Upper lobe of left lung (tissue), 6 donors: ENCODE results near the gene IRAK1. TPM values are rescaled to one million over a fixed set of nuclear protein-coding genes. Genes with fewer than 3 reads are reported as not detected.

Experiments used
- ATAC-seq, 2 donors: fragments of 200-7000 bp; cut with Tn5 transposase; one replicate each; pipeline ENCODE4 v1.9.1; 2022; ENCODE audit warnings: mild to moderate bottlenecking in 2 of 2, moderate library complexity in 2 of 2; ENCODE audit not compliant: low FRiP score in 2 of 2
- DNase-seq, 2 donors: peaks; one replicate each; pipeline ENCODE4 v3.0.0-alpha.2; 2019 to 2020
- H3K27ac ChIP-seq, 4 donors: fragments of 200-600 bp; sonication (generic); one replicate each; pipeline ENCODE4 v1.5.1; 2016 to 2019
- H3K27me3 ChIP-seq, 4 donors: fragments of 200-600 bp; sonication (generic); one replicate each; pipeline ENCODE4 v1.5.1; 2017 to 2019
- H3K36me3 ChIP-seq, 4 donors: fragments of 200-600 bp; sonication (generic); one replicate each; pipeline ENCODE4 v1.5.1; 2016 to 2019
- H3K4me1 ChIP-seq, 4 donors: fragments of 200-600 bp; sonication (generic); one replicate each; pipeline ENCODE4 v1.5.1; 2018 to 2019
- H3K4me3 ChIP-seq, 4 donors: fragments of 200-600 bp; sonication (generic); one replicate each; pipeline ENCODE4 v1.5.1; 2017 to 2019; ENCODE audit warnings: mild to moderate bottlenecking in 2 of 4, moderate library complexity in 1 of 4
- H3K9me3 ChIP-seq, 4 donors: fragments of 200-600 bp; sonication (generic); one replicate each; pipeline ENCODE4 v1.5.1; 2018 to 2019
- EP300 ChIP-seq, 4 donors: sonication (generic); formaldehyde crosslinking; IDR thresholded peaks; one replicate each; pipeline ENCODE4 v1.5.1; 2017; ENCODE audit warnings: antibody characterized with exemption in 4 of 4, control low read depth in 2 of 4
- POLR2A ChIP-seq, 4 donors: fragments of 450-650 bp; IDR thresholded peaks; one replicate each; pipeline ENCODE4 v1.5.1; 2016 to 2017; ENCODE audit warnings: antibody characterized with exemption in 4 of 4, mild to moderate bottlenecking in 2 of 4
- POLR2AphosphoS5 ChIP-seq, 2 donors: sonication (generic); formaldehyde crosslinking; IDR thresholded peaks; one replicate each; pipeline ENCODE4 v1.5.1; 2017; ENCODE audit warnings: antibody characterized with exemption in 2 of 2
- WGBS, 2 donors: methylation state at CpG; one replicate each; pipeline ENCODE4 v1.1.5; 2017 to 2018; 5-methylcytosine and 5-hydroxymethylcytosine counted together
- total RNA-seq, 6 donors: library from RNA; depleted of rRNA in 4 of 6; stranded (reverse); fragments of >200 nt in 4 of 6; gene quantifications; one replicate each; pipeline versions ENCODE4 v1.1.0 to v1.2.1, GENCODE V29; 2016 to 2021
- TF ChIP-seq, protein P1 (sequence below), 6 experiments: fragments of 450-650 bp in 4 of 6; fragments of 200-600 bp in 2 of 6; sonication (generic) in 2 of 6; IDR thresholded peaks; one replicate each; pipeline ENCODE4 v1.5.1; 2016 to 2019; ENCODE audit warnings: antibody characterized with exemption in 6 of 6
- donor health status: DM: no; HTN: no; CAD: no; lungs with moderate emphysema.
- donor health status: DM: no; HTN: yes; CAD: no; lungs with severe emphysema.

IRAK1 gene
- total RNA-seq, 6 donors from 2014 or later: 49.4 to 236 (median 125) TPM

GRCh38 chrX:154017766-154018517, 1.8 kb downstream of the IRAK1 start:
- peak overlapping the region in 2 of 4 donors; percentile 67 to 72 for H3K4me3 ChIP-seq

DNA sequence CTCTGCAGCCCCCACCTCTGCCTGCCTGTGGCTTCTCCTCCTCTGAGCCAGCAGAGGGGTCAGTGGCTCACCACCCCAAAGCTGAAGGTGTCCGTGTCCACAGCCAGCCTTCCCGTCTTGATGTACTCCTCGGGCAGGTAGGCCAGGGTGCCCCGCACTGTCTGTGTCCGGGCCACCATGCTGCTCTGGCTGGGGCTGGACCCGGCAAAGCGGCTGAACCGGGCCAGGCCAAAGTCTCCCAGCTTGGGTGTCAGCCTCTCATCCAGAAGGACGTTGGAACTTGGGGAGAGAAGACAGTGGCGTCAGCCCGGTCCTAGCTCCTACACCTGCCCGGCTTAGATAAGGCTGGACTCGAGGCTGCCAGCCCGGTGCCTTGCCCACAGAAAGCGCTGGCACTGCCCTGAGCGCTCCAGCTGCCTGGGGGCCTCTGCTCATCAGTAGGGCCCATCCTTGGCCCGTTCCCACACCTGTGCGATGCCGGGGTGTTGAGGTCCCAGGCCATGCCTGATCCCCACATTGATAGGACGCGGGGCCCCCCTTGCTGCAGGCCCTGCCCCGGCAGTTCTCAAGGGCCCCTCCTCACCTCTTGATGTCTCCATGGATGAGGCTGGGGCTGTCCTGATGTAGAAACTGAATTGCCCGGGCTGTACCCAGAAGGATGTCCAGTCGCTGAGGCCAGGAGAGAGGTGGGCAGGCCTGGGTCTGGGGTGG, 3.2 kb downstream of the IRAK1 start:
- no peak for ATAC-seq
- TF ChIP-seq POLR2A (IDR thresholded peaks at IDR 0.05) (no peak), EP300 (IDR thresholded peaks at IDR 0.05) (no peak), POLR2AphosphoS5 (IDR thresholded peaks at IDR 0.05) (no peak)
- TF ChIP-seq, protein P1, sequence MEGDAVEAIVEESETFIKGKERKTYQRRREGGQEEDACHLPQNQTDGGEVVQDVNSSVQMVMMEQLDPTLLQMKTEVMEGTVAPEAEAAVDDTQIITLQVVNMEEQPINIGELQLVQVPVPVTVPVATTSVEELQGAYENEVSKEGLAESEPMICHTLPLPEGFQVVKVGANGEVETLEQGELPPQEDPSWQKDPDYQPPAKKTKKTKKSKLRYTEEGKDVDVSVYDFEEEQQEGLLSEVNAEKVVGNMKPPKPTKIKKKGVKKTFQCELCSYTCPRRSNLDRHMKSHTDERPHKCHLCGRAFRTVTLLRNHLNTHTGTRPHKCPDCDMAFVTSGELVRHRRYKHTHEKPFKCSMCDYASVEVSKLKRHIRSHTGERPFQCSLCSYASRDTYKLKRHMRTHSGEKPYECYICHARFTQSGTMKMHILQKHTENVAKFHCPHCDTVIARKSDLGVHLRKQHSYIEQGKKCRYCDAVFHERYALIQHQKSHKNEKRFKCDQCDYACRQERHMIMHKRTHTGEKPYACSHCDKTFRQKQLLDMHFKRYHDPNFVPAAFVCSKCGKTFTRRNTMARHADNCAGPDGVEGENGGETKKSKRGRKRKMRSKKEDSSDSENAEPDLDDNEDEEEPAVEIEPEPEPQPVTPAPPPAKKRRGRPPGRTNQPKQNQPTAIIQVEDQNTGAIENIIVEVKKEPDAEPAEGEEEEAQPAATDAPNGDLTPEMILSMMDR (IDR thresholded peaks at IDR 0.05): no peak
- DNase-seq: no peak
- H3K36me3 ChIP-seq: peaks cover 0 to 33% (median 10%) of the 10 kb centered on the region in 4 donors
- H3K4me1 ChIP-seq: peaks cover 7 to 38% (median 12%) of the 10 kb centered on the region in 4 donors
- H3K9me3 ChIP-seq: no peaks in the 10 kb centered on the region
- whole genome bisulfite sequencing, 2 donors: 40 to 92% methylated on average over 1 to 14 of the region's 24 CpGs
- no peak overlapping the region for H3K27ac ChIP-seq
- no peak overlapping the region for H3K4me3 ChIP-seq
- H3K27me3 ChIP-seq: no peaks in the 10 kb centered on the region

More at GRCh38 chrX:154017766-154018517, 1.8 kb downstream of the IRAK1 start:
- Histone ChIP-seq H3K9me3 (no peaks in the 10 kb centered on the region), H3K27me3 (no peaks in the 10 kb centered on the region), H3K27ac (peak overlapping the region in 2 of 4 donors; percentile 89 to 95), H3K36me3 (peaks cover 0 to 31% (median 10%) of the 10 kb centered on the region in 4 donors), H3K4me1 (peaks cover 6 to 38% (median 12%) of the 10 kb centered on the region in 4 donors)
- ATAC-seq: no peak
- DNase-seq: peak in 1 of 2 donors; percentile 41
- TF ChIP-seq EP300 (IDR thresholded peaks at IDR 0.05): no peak
- no peak for TF ChIP-seq POLR2A (IDR thresholded peaks at IDR 0.05)
- no peak for TF ChIP-seq POLR2AphosphoS5 (IDR thresholded peaks at IDR 0.05)
- TF ChIP-seq, protein P1 (IDR thresholded peaks at IDR 0.05): no peak
- 90 to 93% methylated on average over 9 to 26 of the region's 26 CpGs for WGBS, 2 donors

DNA sequence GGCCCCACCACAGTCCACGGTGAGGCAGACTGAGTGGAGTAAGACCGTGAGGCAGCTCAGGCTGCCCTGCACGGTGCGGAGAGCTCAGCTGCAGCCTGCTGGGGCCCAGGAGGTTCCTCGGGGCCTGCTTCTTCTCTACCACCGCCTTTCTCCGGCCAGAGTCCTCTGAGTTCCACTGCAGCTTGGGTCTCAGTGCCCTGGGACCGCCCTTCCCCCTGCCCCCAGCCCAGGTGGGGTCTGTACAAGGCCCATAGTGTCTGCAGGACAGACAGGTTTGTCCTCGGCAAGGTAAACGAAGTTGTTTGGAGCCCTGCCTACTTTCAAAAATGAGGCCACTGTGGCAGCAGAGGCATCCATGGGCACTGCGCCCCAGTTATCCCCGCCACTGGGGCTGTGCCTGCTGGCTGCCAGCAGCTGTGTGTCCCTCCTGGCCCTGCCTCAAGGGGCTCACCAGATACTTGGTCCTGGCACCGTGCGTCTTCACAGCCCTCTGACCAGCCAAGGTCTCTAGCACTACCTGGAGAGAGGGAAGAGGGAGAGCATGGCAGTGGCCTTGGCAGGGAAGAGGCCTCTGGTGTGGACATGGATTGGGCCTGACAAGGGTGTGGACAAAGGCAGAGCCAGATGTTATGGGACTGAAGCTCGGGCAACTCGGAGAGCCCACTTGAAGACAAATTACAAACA, 4.0 kb downstream of the IRAK1 start:
- 79% methylated on average over 16 of the region's 16 CpGs; no CpG with 5 or more reads in 1 of the 2 donors for WGBS, 2 donors
- H3K27me3 ChIP-seq: no peaks in the 10 kb centered on the region

More for the DNA sequence above, 4.0 kb downstream of the IRAK1 start:
- DNase-seq (no peak), ATAC-seq (no peak)
- Histone ChIP-seq H3K36me3 (peaks cover 0 to 35% (median 10%) of the 10 kb centered on the region in 4 donors), H3K4me3 (no peak overlapping the region), H3K27ac (no peak overlapping the region), H3K9me3 (no peaks in the 10 kb centered on the region), H3K4me1 (peaks cover 7 to 33% (median 9%) of the 10 kb centered on the region in 4 donors)
- TF ChIP-seq POLR2AphosphoS5 (IDR thresholded peaks at IDR 0.05) (no peak), EP300 (IDR thresholded peaks at IDR 0.05) (no peak), POLR2A (IDR thresholded peaks at IDR 0.05) (no peak)
- TF ChIP-seq, protein P1 (IDR thresholded peaks at IDR 0.05): no peak
